ENCODE measurements around the gene FBXL7.

DNA sequence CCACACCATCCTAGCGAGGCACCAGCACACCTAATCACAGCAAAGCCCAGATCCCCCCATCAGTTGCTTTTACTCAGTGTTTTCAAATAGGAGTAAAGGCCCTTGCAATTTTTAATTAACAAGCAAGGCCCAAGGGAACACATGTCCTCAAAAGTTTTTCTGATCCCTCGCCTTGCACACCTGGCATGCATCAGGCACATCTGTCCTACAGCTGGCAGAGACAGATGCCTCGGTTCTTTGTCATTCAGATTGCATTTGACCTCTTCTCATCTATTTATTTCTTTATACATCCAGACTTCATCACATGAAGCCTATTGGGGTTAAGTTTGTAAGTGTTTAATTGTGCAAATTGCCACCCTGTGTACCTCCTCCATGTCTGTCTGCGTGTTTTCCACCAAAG lies 438.2 kb downstream of the FBXL7 start:
- TF ChIP-seq, protein P1, sequence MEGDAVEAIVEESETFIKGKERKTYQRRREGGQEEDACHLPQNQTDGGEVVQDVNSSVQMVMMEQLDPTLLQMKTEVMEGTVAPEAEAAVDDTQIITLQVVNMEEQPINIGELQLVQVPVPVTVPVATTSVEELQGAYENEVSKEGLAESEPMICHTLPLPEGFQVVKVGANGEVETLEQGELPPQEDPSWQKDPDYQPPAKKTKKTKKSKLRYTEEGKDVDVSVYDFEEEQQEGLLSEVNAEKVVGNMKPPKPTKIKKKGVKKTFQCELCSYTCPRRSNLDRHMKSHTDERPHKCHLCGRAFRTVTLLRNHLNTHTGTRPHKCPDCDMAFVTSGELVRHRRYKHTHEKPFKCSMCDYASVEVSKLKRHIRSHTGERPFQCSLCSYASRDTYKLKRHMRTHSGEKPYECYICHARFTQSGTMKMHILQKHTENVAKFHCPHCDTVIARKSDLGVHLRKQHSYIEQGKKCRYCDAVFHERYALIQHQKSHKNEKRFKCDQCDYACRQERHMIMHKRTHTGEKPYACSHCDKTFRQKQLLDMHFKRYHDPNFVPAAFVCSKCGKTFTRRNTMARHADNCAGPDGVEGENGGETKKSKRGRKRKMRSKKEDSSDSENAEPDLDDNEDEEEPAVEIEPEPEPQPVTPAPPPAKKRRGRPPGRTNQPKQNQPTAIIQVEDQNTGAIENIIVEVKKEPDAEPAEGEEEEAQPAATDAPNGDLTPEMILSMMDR (IDR thresholded peaks at IDR 0.05) = no peak
- no peak for TF ChIP-seq POLR2AphosphoS5 (IDR thresholded peaks at IDR 0.05; ENCODE audit: low read depth, low read length)

Measured in Panc1 (cell line).